GM12874 (cell line): Measurements from ENCODE around the gene SMOC2.

Experiments used
- TF ChIP-seq, protein P1 (sequence below): IDR thresholded peaks from 2 replicates; pipeline ENCODE4 v1.5.1; 2011; ENCODE audit warnings: low read depth, mild to moderate bottlenecking, control low read depth, low read length, moderate library complexity; ENCODE audit not compliant: insufficient read depth

The SMOC2 gene

GRCh38 chr6:168507730-168508129 lies 66.7 kb downstream of the SMOC2 start:
- TF ChIP-seq, protein P1, sequence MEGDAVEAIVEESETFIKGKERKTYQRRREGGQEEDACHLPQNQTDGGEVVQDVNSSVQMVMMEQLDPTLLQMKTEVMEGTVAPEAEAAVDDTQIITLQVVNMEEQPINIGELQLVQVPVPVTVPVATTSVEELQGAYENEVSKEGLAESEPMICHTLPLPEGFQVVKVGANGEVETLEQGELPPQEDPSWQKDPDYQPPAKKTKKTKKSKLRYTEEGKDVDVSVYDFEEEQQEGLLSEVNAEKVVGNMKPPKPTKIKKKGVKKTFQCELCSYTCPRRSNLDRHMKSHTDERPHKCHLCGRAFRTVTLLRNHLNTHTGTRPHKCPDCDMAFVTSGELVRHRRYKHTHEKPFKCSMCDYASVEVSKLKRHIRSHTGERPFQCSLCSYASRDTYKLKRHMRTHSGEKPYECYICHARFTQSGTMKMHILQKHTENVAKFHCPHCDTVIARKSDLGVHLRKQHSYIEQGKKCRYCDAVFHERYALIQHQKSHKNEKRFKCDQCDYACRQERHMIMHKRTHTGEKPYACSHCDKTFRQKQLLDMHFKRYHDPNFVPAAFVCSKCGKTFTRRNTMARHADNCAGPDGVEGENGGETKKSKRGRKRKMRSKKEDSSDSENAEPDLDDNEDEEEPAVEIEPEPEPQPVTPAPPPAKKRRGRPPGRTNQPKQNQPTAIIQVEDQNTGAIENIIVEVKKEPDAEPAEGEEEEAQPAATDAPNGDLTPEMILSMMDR: no peak

- TF ChIP-seq, protein P1: no peak
These were observed 67.9 kb downstream of the SMOC2 start for GRCh38 chr6:168508903-168509302.

GRCh38 chr6:168513766-168514165 lies 72.8 kb downstream of the SMOC2 start:
- TF ChIP-seq, protein P1: no peak

DNA sequence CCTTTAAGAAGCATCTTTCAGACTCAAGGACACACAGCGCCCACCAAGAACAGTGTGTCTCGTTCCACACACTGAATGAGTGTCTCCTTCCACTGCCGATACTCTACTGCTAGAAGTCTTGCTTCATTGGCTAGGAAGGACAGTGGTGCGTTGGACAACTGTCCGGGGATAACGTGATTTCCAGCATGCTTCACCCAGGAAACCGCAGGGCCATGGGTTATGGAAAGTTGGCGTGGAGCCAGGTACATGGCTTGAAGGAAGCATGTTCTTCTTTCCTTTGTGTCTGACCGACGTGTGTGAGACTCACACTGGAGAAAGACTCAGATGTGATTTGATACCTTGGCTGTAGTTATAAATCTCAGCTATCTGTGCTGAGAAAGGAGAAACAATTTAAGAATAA lies 73.2 kb downstream of the SMOC2 start:
- TF ChIP-seq, protein P1: no peak

DNA sequence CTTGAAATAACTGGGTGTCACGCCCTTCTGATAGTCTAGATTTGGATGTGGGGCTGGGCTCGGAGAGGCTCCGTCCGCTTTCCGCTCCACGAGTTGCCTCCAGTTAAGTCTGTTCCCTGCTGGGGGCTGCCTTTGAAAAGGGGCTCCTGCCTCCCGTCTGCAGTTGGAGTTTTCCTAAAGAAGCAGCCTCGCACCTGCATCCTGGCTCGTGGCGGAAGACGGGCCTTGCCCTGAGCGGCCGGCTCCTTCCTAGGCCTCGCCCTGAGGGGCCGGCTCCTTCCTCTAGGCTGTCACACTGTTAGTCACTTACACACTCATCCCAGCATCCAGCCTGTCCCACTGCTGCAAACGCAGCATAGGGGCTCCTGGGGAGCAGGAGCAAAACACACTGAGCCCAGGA lies 74.4 kb downstream of the SMOC2 start:
- TF ChIP-seq, protein P1: no peak

DNA sequence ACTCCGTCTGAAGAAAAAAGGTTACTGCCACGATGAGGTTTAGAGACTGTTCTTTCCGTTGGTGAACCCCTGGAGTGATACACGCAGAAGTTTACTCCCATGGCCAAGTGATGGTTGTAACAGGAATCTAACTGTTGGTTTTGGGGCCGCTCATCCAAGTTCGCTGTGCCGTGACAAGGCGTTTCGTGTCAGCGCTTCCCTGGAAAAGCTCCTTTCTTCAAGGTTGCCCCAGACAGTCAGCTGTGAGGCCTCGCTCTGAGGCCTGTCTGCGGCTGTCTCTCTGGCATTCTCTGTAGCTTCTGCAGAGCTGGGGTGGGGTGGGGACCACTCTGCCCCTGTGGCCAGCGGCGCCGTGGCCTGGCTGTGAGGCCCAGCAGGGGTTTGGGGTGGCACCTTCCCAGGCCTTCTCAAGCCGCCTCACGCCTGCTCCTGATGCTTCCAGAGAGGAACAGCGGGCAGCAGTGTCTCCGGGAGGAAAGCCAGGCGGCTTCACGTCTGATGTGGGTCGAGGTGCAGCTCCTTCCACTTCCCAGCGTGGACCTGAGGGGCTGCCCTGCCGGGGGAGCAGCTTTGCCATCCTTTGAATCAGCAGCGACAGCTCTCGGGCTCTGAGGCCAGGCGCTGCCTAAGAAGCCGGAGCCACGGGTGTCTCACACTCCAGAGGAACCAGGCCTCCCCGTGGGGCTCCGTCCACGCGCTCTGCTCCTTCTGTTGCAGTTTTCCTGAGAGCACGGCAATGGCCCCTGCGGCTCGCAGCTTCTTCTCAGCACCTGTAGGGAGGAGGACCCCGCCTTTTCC lies 76.2 kb downstream of the SMOC2 start:
- TF ChIP-seq, protein P1: no peak

DNA sequence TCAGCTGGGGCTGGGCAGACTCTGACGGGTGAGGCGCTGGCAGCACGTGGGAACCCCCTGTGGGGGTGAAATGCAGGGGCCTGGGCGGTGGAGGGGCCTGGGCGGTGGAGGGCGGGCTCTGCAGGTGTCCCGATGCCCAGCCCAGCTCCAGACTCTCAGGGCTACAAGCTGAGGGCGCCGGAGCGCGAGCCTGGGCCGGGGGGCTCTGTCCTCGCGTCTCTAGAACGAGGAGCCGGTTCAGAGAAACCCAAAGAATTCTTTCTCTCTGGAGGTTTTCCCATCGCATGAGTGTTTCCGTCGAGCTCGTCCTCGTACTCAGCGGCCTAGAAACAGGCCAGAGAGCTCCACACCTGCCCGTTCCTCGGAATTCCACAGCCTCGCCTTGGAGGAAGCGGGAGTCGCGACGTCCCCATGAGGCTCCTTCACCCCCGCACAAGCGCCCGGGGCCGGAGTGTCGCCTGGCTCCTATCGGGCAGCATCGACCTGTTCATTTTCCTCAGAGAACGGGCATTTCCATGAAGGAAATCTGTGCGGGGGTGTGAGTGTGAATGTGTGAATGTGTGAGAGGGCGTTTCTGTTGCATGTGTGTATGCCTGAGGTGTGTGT lies 76.9 kb downstream of the SMOC2 start:
- TF ChIP-seq, protein P1: no peak
